ENCODE results near the gene ABCG1.
A peak's percentile ranks its signal among the peaks of the same experiment; 100 is the strongest.

The ABCG1 gene

DNA sequence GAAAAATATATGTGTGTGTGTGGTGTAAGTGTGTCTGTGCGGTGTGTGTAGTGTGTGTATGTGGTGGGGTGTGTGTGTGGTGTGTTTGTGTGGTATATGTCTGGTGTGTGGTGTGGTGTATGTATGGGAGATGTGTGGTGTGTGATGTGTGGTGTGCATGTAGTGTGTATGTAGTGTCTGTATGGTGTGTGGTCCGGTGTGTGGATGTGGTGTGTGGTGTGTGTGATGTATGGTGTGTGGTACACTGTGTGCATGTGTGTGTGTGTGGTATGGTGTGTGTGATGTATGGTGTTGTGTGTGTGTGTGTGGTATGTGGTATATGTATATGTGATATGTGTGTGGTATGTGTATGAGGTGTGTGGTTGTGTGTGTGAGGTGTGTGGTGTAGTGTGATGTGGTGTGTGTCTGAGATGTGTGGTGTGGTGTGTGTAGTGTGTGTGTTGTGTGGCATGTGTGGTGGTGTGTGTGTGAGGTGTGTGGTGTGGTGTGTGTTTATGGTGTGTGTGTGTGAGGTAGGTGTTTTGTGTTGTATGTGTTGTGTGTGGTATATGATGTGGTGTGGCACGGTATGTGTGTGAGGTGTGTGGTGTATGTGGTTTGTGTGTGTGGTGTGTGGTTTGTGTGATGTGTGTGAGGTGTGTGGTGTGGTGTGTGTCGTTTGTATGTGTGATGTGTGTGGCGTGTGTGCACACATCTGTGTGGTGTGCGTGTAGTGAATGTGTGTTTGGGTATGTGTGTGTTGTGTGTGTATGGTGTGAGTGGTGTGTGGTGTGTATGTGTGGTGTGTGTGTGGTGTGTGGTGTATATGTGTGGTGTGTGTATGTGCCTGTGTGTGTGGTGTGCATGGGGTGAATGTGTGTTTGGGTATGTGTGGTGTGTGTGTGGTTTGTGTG lies 35.3 kb upstream of the ABCG1 start:
- H3K4me3 ChIP-seq (ENCODE audit: low read depth in 1 of 2, low read length in 2 of 2): no peak overlapping the region

DNA sequence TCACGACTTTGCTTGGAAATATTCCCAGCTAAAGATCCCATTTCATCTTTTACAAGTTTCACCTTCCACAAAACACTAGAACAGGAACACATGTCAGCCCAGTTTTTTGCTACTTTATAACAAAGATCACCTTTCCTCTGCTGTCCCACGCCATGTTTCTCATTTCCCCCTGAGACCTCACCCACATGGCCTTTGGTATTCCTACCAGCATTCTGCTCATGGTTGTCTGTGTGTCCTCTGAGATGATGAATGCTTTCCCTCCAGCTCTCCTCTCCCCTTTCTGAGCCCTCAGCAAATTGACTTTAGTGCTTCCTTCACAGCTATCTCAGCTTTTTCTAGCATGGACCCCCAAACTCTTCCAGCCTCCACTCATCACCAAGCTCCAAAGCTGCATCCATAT lies 32.3 kb upstream of the ABCG1 start:
- no peaks in the 10 kb centered on the region for H3K36me3 ChIP-seq (ENCODE audit: insufficient read depth, low read length)
- no peak overlapping the region for H3K4me3 ChIP-seq (ENCODE audit: low read depth in 1 of 2, low read length in 2 of 2)
- no peaks in the 10 kb centered on the region for H3K9me3 ChIP-seq (ENCODE audit: low read length)
- H3K27ac ChIP-seq (ENCODE audit: low read depth, low read length): no peak overlapping the region
- H3K27me3 ChIP-seq (ENCODE audit: control insufficient read depth in 1 of 2, insufficient read depth in 2 of 2, low read length in 2 of 2): no peaks in the 10 kb centered on the region
- H3K9ac ChIP-seq (ENCODE audit: low read length): no peak overlapping the region
- no peaks in the 10 kb centered on the region for H3K4me1 ChIP-seq (ENCODE audit: insufficient read depth, low read length)

More for the DNA sequence above, 35.3 kb upstream of the ABCG1 start:
- no peaks in the 10 kb centered on the region for H3K36me3 ChIP-seq (ENCODE audit: insufficient read depth, low read length)
- no peaks in the 10 kb centered on the region for H3K27me3 ChIP-seq (ENCODE audit: control insufficient read depth in 1 of 2, insufficient read depth in 2 of 2, low read length in 2 of 2)
- H3K4me1 ChIP-seq (ENCODE audit: insufficient read depth, low read length): no peaks in the 10 kb centered on the region
- H3K9ac ChIP-seq (ENCODE audit: low read length): no peak overlapping the region
- no peaks in the 10 kb centered on the region for H3K9me3 ChIP-seq (ENCODE audit: low read length)
- no peak overlapping the region for H3K27ac ChIP-seq (ENCODE audit: low read depth, low read length)

DNA sequence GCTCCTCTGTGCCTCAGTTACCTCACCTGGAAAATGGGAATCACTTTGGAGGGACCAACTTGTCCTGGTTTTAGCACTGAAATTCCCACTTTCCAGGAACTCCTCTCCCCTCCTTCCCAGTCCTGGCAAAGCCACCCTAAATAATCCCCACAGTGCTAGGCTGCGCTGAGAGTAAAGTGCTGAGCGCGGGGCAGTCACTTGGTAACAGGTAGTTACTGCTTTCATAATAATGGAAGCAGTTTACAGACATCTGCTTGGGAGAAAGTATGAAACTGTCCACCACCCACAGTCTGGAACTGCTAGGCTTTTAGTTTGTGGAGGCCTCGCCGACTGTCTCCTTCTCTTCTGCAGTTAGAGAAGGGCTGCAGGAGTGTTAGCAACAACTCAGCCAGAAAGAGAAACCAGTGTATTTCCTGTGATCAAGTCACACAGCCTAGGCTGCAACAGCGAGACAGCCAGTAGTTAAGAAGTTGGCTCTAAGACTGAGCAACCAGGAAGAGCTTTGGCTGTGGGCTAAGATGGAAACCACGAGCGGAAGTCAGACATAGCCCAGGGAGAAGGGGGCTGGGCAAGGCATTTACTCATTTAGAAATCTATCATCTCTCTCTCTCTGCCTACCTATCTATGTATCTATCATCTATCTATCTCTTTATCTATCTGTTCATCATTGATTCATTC lies 30.8 kb upstream of the ABCG1 start:
- H3K27me3 ChIP-seq (ENCODE audit: control insufficient read depth in 1 of 2, insufficient read depth in 2 of 2, low read length in 2 of 2): no peaks in the 10 kb centered on the region
- no peaks in the 10 kb centered on the region for H3K4me1 ChIP-seq (ENCODE audit: insufficient read depth, low read length)
- no peak overlapping the region for H3K9ac ChIP-seq (ENCODE audit: low read length)
- peak overlapping the region; percentile 17 for H3K27ac ChIP-seq (ENCODE audit: low read depth, low read length)
- no peak overlapping the region for H3K4me3 ChIP-seq (ENCODE audit: low read depth in 1 of 2, low read length in 2 of 2)
- H3K36me3 ChIP-seq (ENCODE audit: insufficient read depth, low read length): no peaks in the 10 kb centered on the region
- H3K9me3 ChIP-seq (ENCODE audit: low read length): no peaks in the 10 kb centered on the region

DNA sequence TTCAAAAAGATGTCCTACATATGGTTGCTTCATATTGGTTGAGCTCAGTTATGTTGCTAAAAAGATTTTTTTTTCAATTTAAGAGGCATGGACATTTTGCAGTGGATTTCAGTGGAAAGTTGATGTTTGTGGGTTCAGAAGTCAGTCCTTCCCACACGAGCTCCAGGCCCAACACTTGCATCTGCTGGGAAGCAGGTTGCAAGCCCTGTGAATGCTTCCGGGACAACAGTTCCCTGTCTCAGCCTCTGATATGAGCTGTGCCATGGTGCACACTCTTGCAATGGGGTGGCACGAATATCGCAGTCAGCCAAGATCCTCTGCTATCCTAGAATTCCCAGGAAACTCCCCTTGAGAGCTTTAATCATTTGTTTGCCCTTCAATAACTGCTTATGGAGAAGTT lies 30.3 kb upstream of the ABCG1 start:
- Histone ChIP-seq H3K9me3 (ENCODE audit: low read length) (no peaks in the 10 kb centered on the region), H3K27ac (ENCODE audit: low read depth, low read length) (no peak overlapping the region), H3K36me3 (ENCODE audit: insufficient read depth, low read length) (no peaks in the 10 kb centered on the region), H3K4me1 (ENCODE audit: insufficient read depth, low read length) (no peaks in the 10 kb centered on the region), H3K4me3 (ENCODE audit: low read depth in 1 of 2, low read length in 2 of 2) (no peak overlapping the region), H3K27me3 (ENCODE audit: control insufficient read depth in 1 of 2, insufficient read depth in 2 of 2, low read length in 2 of 2) (no peaks in the 10 kb centered on the region), H3K9ac (ENCODE audit: low read length) (no peak overlapping the region)

DNA sequence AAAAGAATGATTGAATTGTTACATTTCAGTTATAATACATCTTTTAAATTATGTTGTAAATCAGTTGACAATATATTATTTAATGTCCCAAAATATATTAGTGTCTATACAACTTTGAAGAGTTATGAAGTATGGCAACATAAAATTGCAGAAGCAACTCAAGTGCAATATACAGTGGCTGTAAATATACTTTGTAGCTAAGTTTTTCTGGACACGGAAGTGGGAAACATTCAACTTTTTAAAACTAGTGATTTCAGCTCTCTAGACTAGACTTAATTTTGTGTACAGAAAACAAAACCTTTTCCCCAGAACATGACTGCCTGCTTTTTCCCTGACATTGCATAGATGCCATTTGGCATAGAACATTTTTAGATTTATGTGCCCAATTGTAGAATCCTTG lies 29.5 kb upstream of the ABCG1 start:
- H3K4me1 ChIP-seq (ENCODE audit: insufficient read depth, low read length): no peaks in the 10 kb centered on the region
- H3K36me3 ChIP-seq (ENCODE audit: insufficient read depth, low read length): no peaks in the 10 kb centered on the region
- no peak overlapping the region for H3K27ac ChIP-seq (ENCODE audit: low read depth, low read length)
- no peaks in the 10 kb centered on the region for H3K27me3 ChIP-seq (ENCODE audit: control insufficient read depth in 1 of 2, insufficient read depth in 2 of 2, low read length in 2 of 2)
- no peak overlapping the region for H3K4me3 ChIP-seq (ENCODE audit: low read depth in 1 of 2, low read length in 2 of 2)
- no peaks in the 10 kb centered on the region for H3K9me3 ChIP-seq (ENCODE audit: low read length)
- H3K9ac ChIP-seq (ENCODE audit: low read length): no peak overlapping the region

DNA sequence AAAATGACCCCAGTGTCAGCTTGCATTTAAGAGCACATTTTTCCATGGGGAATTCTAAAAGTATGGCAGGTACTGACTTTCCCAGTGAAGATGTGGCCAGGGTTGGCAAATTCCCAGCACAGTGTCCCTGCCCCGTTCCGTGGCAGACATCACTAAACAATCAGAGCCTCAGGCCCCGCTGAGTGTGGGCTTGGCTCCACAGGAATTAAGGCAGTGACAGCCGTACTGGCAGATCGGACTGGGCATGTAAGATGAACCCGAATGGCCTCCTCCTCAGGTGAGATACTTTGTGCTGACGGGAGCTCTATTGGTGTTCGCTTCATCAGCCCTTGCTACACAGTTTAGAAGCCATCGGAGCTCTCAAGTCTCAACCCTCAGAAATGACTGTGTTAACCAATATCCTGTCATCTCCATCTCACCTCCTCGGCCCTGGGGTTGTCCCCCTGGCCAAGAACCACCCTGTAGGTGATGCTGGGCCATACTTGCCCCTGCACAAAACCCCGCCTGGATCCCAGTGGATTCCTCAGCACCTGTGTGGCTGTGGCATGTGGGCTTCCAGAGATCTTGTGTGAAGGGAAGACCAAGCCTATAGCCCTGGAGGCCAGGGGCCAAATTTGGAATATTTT lies 29.0 kb upstream of the ABCG1 start:
- Histone ChIP-seq H3K4me1 (ENCODE audit: insufficient read depth, low read length) (no peaks in the 10 kb centered on the region), H3K9ac (ENCODE audit: low read length) (no peak overlapping the region), H3K4me3 (ENCODE audit: low read depth in 1 of 2, low read length in 2 of 2) (no peak overlapping the region), H3K9me3 (ENCODE audit: low read length) (no peaks in the 10 kb centered on the region), H3K27me3 (ENCODE audit: control insufficient read depth in 1 of 2, insufficient read depth in 2 of 2, low read length in 2 of 2) (no peaks in the 10 kb centered on the region), H3K27ac (ENCODE audit: low read depth, low read length) (no peak overlapping the region), H3K36me3 (ENCODE audit: insufficient read depth, low read length) (no peaks in the 10 kb centered on the region)

DNA sequence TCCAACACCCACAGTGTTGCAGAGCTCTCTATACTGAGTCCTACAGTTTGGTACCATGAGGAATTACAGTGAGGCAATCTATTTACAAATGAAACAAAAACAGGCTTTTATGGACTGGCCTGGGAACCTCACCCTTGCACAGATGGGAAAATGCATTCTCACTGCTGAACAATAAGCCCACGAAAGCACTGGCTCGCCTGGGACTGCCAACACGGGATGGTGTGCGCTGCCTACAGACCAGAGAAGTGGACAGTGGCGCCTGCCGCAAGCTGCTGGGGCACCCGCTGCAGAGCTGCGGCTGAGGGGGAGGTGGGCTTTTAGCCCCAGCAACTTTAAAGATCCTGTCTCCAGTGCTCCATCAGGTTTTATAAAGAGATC lies 28.5 kb upstream of the ABCG1 start:
- Histone ChIP-seq H3K9ac (ENCODE audit: low read length) (no peak overlapping the region), H3K36me3 (ENCODE audit: insufficient read depth, low read length) (no peaks in the 10 kb centered on the region), H3K4me3 (ENCODE audit: low read depth in 1 of 2, low read length in 2 of 2) (no peak overlapping the region), H3K4me1 (ENCODE audit: insufficient read depth, low read length) (no peaks in the 10 kb centered on the region), H3K27ac (ENCODE audit: low read depth, low read length) (no peak overlapping the region), H3K9me3 (ENCODE audit: low read length) (no peaks in the 10 kb centered on the region), H3K27me3 (ENCODE audit: control insufficient read depth in 1 of 2, insufficient read depth in 2 of 2, low read length in 2 of 2) (no peaks in the 10 kb centered on the region)

DNA sequence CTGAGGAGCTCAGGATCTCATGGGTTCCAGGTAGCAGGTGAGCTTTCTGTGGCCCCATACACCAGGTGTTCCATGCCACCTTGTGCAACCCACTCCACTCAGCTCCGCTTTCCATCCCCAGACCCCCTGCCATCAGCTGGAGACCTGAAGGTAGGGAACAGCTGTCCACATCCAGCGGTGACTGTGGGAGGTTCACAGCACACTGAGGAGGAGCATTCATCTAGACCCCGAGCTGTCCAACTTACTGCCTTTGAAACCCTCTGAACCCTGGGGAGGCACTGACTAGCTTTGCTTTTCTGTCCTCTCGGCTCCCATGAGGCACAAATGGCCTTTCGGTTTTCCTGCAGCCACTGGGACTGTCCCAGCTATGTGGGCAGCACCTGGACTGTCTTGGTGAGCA lies 27.9 kb upstream of the ABCG1 start:
- no peak overlapping the region for H3K9ac ChIP-seq (ENCODE audit: low read length)
- H3K4me3 ChIP-seq (ENCODE audit: low read depth in 1 of 2, low read length in 2 of 2): no peak overlapping the region
- H3K27ac ChIP-seq (ENCODE audit: low read depth, low read length): no peak overlapping the region
- no peaks in the 10 kb centered on the region for H3K4me1 ChIP-seq (ENCODE audit: insufficient read depth, low read length)
- no peaks in the 10 kb centered on the region for H3K27me3 ChIP-seq (ENCODE audit: control insufficient read depth in 1 of 2, insufficient read depth in 2 of 2, low read length in 2 of 2)
- H3K36me3 ChIP-seq (ENCODE audit: insufficient read depth, low read length): no peaks in the 10 kb centered on the region
- H3K9me3 ChIP-seq (ENCODE audit: low read length): no peaks in the 10 kb centered on the region

DNA sequence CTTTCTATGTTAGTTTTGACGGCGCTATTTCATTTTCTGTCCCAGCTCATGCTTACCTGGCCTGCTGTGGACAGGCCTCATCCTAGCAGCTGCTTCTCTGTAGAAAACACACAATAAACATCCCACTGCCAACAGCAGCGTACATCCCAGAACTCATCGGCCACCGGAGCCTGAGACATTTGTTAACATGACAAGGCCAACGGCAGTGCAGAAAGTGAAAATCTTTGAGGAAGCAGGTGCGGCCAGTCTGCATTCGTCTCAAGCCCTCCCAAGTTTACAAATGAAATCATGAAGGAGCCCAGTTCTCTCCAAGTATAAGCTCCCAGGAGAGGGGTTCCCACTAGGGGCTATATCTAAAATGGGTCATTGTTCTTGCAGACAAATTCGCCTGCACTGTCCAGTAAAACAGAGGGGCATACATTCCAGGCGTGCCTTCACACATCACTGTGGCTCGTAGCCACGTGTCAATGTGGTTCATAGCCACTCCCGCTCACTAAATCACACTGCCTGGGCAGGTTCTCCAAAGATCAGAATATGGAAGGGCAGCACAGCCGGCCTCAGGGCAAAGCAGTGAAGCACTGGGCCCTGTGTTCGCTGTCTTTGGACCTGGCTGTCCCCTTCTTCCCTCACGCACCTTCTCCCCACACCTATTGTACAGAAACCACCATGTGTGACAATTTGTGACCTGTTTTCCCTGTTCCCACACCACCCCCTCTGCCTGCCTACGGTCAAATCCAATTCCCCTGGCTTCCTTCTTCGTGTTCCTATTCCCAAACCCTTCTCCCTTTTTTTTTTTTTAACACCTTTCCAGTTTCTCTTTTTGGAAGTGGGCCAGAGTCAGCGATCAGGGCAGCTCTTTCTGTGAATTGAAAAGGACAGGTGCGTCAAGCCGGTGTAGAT lies 27.0 kb upstream of the ABCG1 start:
- Histone ChIP-seq H3K27ac (ENCODE audit: low read depth, low read length) (no peak overlapping the region), H3K36me3 (ENCODE audit: insufficient read depth, low read length) (no peaks in the 10 kb centered on the region), H3K4me1 (ENCODE audit: insufficient read depth, low read length) (no peaks in the 10 kb centered on the region), H3K4me3 (ENCODE audit: low read depth in 1 of 2, low read length in 2 of 2) (no peak overlapping the region), H3K27me3 (ENCODE audit: control insufficient read depth in 1 of 2, insufficient read depth in 2 of 2, low read length in 2 of 2) (no peaks in the 10 kb centered on the region), H3K9ac (ENCODE audit: low read length) (no peak overlapping the region), H3K9me3 (ENCODE audit: low read length) (no peaks in the 10 kb centered on the region)

DNA sequence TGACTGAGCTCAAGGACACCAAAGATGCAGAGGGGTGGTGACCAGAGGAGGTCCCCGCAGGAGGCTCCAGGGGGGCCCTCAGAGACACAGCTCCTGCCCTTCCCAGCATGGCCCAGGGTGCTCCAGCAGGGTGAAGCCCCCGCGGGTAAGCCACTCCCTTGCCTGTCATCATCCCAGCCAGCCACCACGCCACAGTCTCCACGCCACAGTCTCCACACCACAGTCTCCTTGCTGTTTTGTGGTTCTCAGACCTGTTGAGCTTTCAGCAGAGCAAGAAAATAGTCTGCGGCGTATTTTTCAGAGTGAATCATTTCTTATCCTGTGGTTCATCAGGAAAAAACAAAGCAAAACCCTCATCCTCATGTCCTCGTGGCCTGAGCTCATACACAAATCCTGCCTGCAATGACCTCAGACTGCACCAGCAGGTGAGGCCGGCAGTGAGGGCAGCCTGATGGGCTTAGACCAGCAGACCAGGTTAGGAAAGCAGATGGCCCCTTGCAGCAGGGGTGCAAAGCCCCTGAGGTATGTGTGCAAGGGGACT lies 25.7 kb upstream of the ABCG1 start:
- Histone ChIP-seq H3K9ac (ENCODE audit: low read length) (no peak overlapping the region), H3K27ac (ENCODE audit: low read depth, low read length) (no peak overlapping the region), H3K36me3 (ENCODE audit: insufficient read depth, low read length) (no peaks in the 10 kb centered on the region), H3K9me3 (ENCODE audit: low read length) (no peaks in the 10 kb centered on the region), H3K4me3 (ENCODE audit: low read depth in 1 of 2, low read length in 2 of 2) (no peak overlapping the region), H3K4me1 (ENCODE audit: insufficient read depth, low read length) (no peaks in the 10 kb centered on the region), H3K27me3 (ENCODE audit: control insufficient read depth in 1 of 2, insufficient read depth in 2 of 2, low read length in 2 of 2) (no peaks in the 10 kb centered on the region)

DNA sequence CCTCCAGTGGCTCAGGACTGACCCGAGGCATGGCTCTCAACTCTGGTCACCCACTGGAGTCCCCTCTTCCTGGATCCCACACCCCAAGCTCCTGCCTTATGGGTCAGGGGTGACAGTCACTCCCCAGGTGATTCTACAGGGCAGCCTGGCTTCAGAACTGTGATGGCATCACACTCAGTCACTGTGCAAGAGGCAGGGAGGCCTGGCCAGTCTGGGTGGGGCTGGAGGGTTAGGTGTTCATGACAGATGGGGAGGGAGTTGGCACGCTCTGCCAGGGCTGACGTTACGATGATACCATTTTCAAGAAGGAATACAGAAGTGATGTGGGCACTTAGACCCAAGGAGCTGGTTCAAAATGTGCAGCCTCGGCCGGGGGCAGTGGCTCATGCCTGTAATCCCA lies 25.2 kb upstream of the ABCG1 start:
- Histone ChIP-seq H3K4me1 (ENCODE audit: insufficient read depth, low read length) (no peaks in the 10 kb centered on the region), H3K4me3 (ENCODE audit: low read depth in 1 of 2, low read length in 2 of 2) (no peak overlapping the region), H3K9me3 (ENCODE audit: low read length) (no peaks in the 10 kb centered on the region), H3K36me3 (ENCODE audit: insufficient read depth, low read length) (no peaks in the 10 kb centered on the region), H3K27ac (ENCODE audit: low read depth, low read length) (no peak overlapping the region), H3K27me3 (ENCODE audit: control insufficient read depth in 1 of 2, insufficient read depth in 2 of 2, low read length in 2 of 2) (no peaks in the 10 kb centered on the region), H3K9ac (ENCODE audit: low read length) (no peak overlapping the region)

All from muscle layer of colon (tissue), 2 donors.